Testis (tissue), 3 donors: ENCODE measurements around the gene MUC13. TPM values are rescaled to one million over a fixed set of nuclear protein-coding genes. Genes with fewer than 3 reads are reported as not detected.

Experiments
- DNase-seq: peaks from one replicate; pipeline ENCODE4 v3.0.0-alpha.2; 2019
- H3K27ac ChIP-seq, 2 donors: fragments of 200-600 bp; sonication (generic); one replicate each; pipeline ENCODE4 v1.5.1; 2019
- H3K27me3 ChIP-seq: fragments of 200-600 bp; sonication (generic); one replicate; pipeline ENCODE4 v1.5.1; 2019
- H3K36me3 ChIP-seq: fragments of 200-600 bp; sonication (generic); one replicate; pipeline ENCODE4 v1.5.1; 2017; ENCODE audit warnings: low read depth; ENCODE audit errors: missing control alignments
- H3K4me1 ChIP-seq: fragments of 200-600 bp; sonication (generic); one replicate; pipeline ENCODE4 v1.5.1; 2019
- H3K4me3 ChIP-seq, 2 donors: fragments of 200-600 bp; sonication (generic); one replicate each; pipeline ENCODE4 v1.5.1; 2017 to 2019
- H3K9me3 ChIP-seq: fragments of 200-600 bp; sonication (generic); one replicate; pipeline ENCODE4 v1.5.1; 2017
- POLR2A ChIP-seq: fragments of 450-650 bp; IDR thresholded peaks from one replicate; pipeline ENCODE4 v1.6.1; 2017; ENCODE audit warnings: antibody characterized with exemption, mild to moderate bottlenecking, moderate library complexity
- WGBS, 2 donors: methylation state at CpG; one replicate each; pipeline ENCODE4 v1.1.5; 2018; 5-methylcytosine and 5-hydroxymethylcytosine counted together
- intact Hi-C: fragments of 100-400 bp; cut with DNase I; formaldehyde crosslinking; loops from one replicate; pipeline ENCODE4 v1.15.1; 2023; ENCODE audit warnings: low total_unique reads
- polyA plus RNA-seq: library from polyadenylated mRNA; stranded (reverse); fragments of 350-450 nt; fragmentation: Illumina TruSeq; extraction: RNeasy Lipid Tissue Mini Kit (QIAGEN cat#74804); gene quantifications from one replicate; pipeline ENCODE4 v1.2.3, GENCODE V29; 2014; ENCODE audit warnings: low read depth, low replicate concordance; ENCODE audit not compliant: insufficient read depth
- total RNA-seq, 2 donors: library from RNA; depleted of rRNA; stranded (reverse); fragments of >200 nt; gene quantifications; one replicate each; pipeline ENCODE4 v1.2.3, GENCODE V29; 2016
- TF ChIP-seq, protein P1 (sequence below), 3 experiments: fragments of 450-650 bp in 2 of 3; fragments of 200-600 bp in 1 of 3; sonication (generic) in 1 of 3; IDR thresholded peaks; one replicate each; pipeline ENCODE4 v1.5.1; 2016 to 2019; ENCODE audit warnings: antibody characterized with exemption in 3 of 3, mild to moderate bottlenecking in 2 of 3, moderate library complexity in 1 of 3

Gene MUC13
- total and polyA plus RNA-seq, 3 donors from 2014 or later = 0.19 to 0.34 (median 0.24) TPM

- TF ChIP-seq POLR2A = no peak
- TF ChIP-seq, protein P1, sequence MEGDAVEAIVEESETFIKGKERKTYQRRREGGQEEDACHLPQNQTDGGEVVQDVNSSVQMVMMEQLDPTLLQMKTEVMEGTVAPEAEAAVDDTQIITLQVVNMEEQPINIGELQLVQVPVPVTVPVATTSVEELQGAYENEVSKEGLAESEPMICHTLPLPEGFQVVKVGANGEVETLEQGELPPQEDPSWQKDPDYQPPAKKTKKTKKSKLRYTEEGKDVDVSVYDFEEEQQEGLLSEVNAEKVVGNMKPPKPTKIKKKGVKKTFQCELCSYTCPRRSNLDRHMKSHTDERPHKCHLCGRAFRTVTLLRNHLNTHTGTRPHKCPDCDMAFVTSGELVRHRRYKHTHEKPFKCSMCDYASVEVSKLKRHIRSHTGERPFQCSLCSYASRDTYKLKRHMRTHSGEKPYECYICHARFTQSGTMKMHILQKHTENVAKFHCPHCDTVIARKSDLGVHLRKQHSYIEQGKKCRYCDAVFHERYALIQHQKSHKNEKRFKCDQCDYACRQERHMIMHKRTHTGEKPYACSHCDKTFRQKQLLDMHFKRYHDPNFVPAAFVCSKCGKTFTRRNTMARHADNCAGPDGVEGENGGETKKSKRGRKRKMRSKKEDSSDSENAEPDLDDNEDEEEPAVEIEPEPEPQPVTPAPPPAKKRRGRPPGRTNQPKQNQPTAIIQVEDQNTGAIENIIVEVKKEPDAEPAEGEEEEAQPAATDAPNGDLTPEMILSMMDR (IDR thresholded peaks at IDR 0.05) = no peak
- H3K4me3 ChIP-seq = no peak overlapping the region
- no peak for DNase-seq
- intact Hi-C loops = no loop called here
- H3K27me3 ChIP-seq = no peaks in the 10 kb centered on the region
- no peaks in the 10 kb centered on the region for H3K4me1 ChIP-seq
- H3K9me3 ChIP-seq = no peaks in the 10 kb centered on the region
- no peak overlapping the region for H3K27ac ChIP-seq
- no peaks in the 10 kb centered on the region for H3K36me3 ChIP-seq
- 75 to 82% methylated on average over 4 of the region's 4 CpGs for WGBS, 2 donors
Measured at GRCh38 chr3:124939661-124940060, 5.1 kb upstream of the MUC13 start.

GRCh38 chr3:124938896-124939295, 4.3 kb upstream of the MUC13 start:
- no peak overlapping the region for H3K27ac ChIP-seq
- intact Hi-C loops = no loop called here
- no peaks in the 10 kb centered on the region for H3K36me3 ChIP-seq
- no peaks in the 10 kb centered on the region for H3K4me1 ChIP-seq
- TF ChIP-seq, protein P1 (IDR thresholded peaks at IDR 0.05) = no peak
- TF ChIP-seq POLR2A = no peak
- 89 to 92% methylated on average over 5 of the region's 5 CpGs for WGBS, 2 donors
- H3K27me3 ChIP-seq = no peaks in the 10 kb centered on the region
- no peak overlapping the region for H3K4me3 ChIP-seq
- no peaks in the 10 kb centered on the region for H3K9me3 ChIP-seq
- DNase-seq = no peak

- DNase-seq = no peak
- 96 to 97% methylated on average over 3 of the region's 3 CpGs for WGBS, 2 donors
- Histone ChIP-seq H3K27me3 (no peaks in the 10 kb centered on the region), H3K36me3 (no peaks in the 10 kb centered on the region), H3K9me3 (no peaks in the 10 kb centered on the region), H3K4me3 (no peak overlapping the region), H3K27ac (no peak overlapping the region), H3K4me1 (no peaks in the 10 kb centered on the region)
- intact Hi-C loops = no loop called here
- TF ChIP-seq, protein P1 (IDR thresholded peaks at IDR 0.05) = no peak
- TF ChIP-seq POLR2A = no peak
Measured at GRCh38 chr3:124937049-124937448, 2.5 kb upstream of the MUC13 start.

- 86 to 87% methylated on average over 5 of the region's 5 CpGs for WGBS, 2 donors
- intact Hi-C loops = no loop called here
- no peak for DNase-seq
- H3K36me3 ChIP-seq = no peaks in the 10 kb centered on the region
- no peak overlapping the region for H3K4me3 ChIP-seq
- no peaks in the 10 kb centered on the region for H3K27me3 ChIP-seq
- H3K9me3 ChIP-seq = no peaks in the 10 kb centered on the region
- no peaks in the 10 kb centered on the region for H3K4me1 ChIP-seq
- no peak for TF ChIP-seq POLR2A
- TF ChIP-seq, protein P1 (IDR thresholded peaks at IDR 0.05) = no peak
- H3K27ac ChIP-seq = no peak overlapping the region
Measured at GRCh38 chr3:124935794-124936542, 1.4 kb upstream of the MUC13 start.

GRCh38 chr3:124935264-124935663, 713 bp upstream of the MUC13 start:
- Histone ChIP-seq H3K36me3 (no peaks in the 10 kb centered on the region), H3K27ac (no peak overlapping the region), H3K27me3 (no peaks in the 10 kb centered on the region), H3K4me1 (no peaks in the 10 kb centered on the region), H3K4me3 (no peak overlapping the region), H3K9me3 (no peaks in the 10 kb centered on the region)
- no peak for DNase-seq
- TF ChIP-seq, protein P1 (IDR thresholded peaks at IDR 0.05) = no peak
- no peak for TF ChIP-seq POLR2A
- intact Hi-C loops = no loop called here
